Activated T-cell treated with anti-CD3 and anti-CD28 coated beads, Interleukin-2, amount 50 U/mL, for 48 hours (primary cell): ENCODE data around the gene TNFRSF25.
"Not testable (repeated sequence)": the region's sequence is repeated elsewhere in the genome, so short reads cannot be mapped to it uniquely, and the experiment has no call there.

ENCODE experiments used
- DNase-seq, 2 experiments: peaks; one replicate each; pipeline ENCODE4 v3.0.0-alpha.2; 2020

The TNFRSF25 gene

GRCh38 chr1:6429660-6430411 is 36.1 kb downstream of the TNFRSF25 start:
- DNase-seq = not testable (repeated sequence)

GRCh38 chr1:6428453-6428852 is 37.5 kb downstream of the TNFRSF25 start:
- DNase-seq = not testable (repeated sequence)

- no peak for DNase-seq
Observed at GRCh38 chr1:6427441-6428390, 38.3 kb downstream of the TNFRSF25 start.

GRCh38 chr1:6426972-6427350 is 39.0 kb downstream of the TNFRSF25 start:
- DNase-seq = no peak

GRCh38 chr1:6426277-6426971 is 39.5 kb downstream of the TNFRSF25 start:
- DNase-seq = no peak

- DNase-seq = no peak
Observed at GRCh38 chr1:6425658-6426057, 40.3 kb downstream of the TNFRSF25 start.

- DNase-seq = peak in 1 of 2 experiments; percentile 37
Observed at GRCh38 chr1:6424619-6425593, 41.1 kb downstream of the TNFRSF25 start, which contains the start of gene ESPN. Gene ESPN, plus strand, starts transcription at chr1:6424776. Its CDS starts 180 bp downstream, at chr1:6424956.

GRCh38 chr1:6424000-6424565 is 41.9 kb downstream of the TNFRSF25 start:
- no peak for DNase-seq

GRCh38 chr1:6423321-6423999 is 42.5 kb downstream of the TNFRSF25 start:
- peak; percentile 84 to 85 for DNase-seq

GRCh38 chr1:6421266-6421665 is 44.7 kb downstream of the TNFRSF25 start:
- no peak for DNase-seq

GRCh38 chr1:6420454-6421042 is 45.4 kb downstream of the TNFRSF25 start:
- no peak for DNase-seq

- DNase-seq = peak in 1 of 2 experiments; percentile 38
Observed at GRCh38 chr1:6419804-6420453, 46.0 kb downstream of the TNFRSF25 start, which contains the start of gene HES2. Gene HES2, minus strand, starts transcription at chr1:6419919. Its CDS starts 99 bp downstream, at chr1:6419820.

- peak in 1 of 2 experiments; percentile 35 for DNase-seq
Observed at GRCh38 chr1:6419397-6419803, 46.6 kb downstream of the TNFRSF25 start.

GRCh38 chr1:6418668-6419396 is 47.1 kb downstream of the TNFRSF25 start:
- no peak for DNase-seq

- DNase-seq = no peak
Observed at GRCh38 chr1:6417961-6418667, 47.9 kb downstream of the TNFRSF25 start.

GRCh38 chr1:6416906-6417305 is 49.1 kb downstream of the TNFRSF25 start:
- DNase-seq = no peak

- no peak for DNase-seq
Observed at GRCh38 chr1:6416295-6416656, 49.7 kb downstream of the TNFRSF25 start.

- DNase-seq = no peak
Observed at GRCh38 chr1:6414881-6415626, 50.9 kb downstream of the TNFRSF25 start.
